H9 (cell line): Measurements from ENCODE around the gene ERMAP. TPM values are rescaled to one million over a fixed set of nuclear protein-coding genes. Genes with fewer than 3 reads are reported as not detected.

Source experiments
- DNase-seq: peaks from one replicate; pipeline ENCODE4 v3.0.0-alpha.2; 2017
- H2AFZ ChIP-seq: one replicate; pipeline ENCODE4 v1.6.1; 2013; ENCODE audit warnings: mild to moderate bottlenecking, low read length, control low read depth, moderate library complexity
- H2AK5ac ChIP-seq: 2 replicates; pipeline ENCODE4 v1.6.1; 2013; ENCODE audit warnings: low read length, control low read depth, mixed read lengths; ENCODE audit not compliant: insufficient read length
- H2BK120ac ChIP-seq: one replicate; pipeline ENCODE4 v1.6.1; 2013; ENCODE audit warnings: low read depth, mild to moderate bottlenecking, low read length, control low read depth, inconsistent platforms; ENCODE audit not compliant: poor library complexity, severe bottlenecking
- H2BK12ac ChIP-seq: 2 replicates; pipeline ENCODE4 v1.6.1; 2013; ENCODE audit warnings: low read length, control low read depth, mixed read lengths, low read depth; ENCODE audit not compliant: insufficient read length
- H2BK15ac ChIP-seq: 2 replicates; pipeline ENCODE4 v1.6.1; 2013; ENCODE audit warnings: low read depth, low read length, control low read depth
- H2BK20ac ChIP-seq: one replicate; pipeline ENCODE4 v1.6.1; 2013; ENCODE audit warnings: low read depth, mild to moderate bottlenecking, low read length, control low read depth, inconsistent platforms; ENCODE audit not compliant: poor library complexity, severe bottlenecking
- H2BK5ac ChIP-seq: 2 replicates; pipeline ENCODE4 v1.6.1; 2013; ENCODE audit warnings: low read length, control low read depth, mixed read lengths; ENCODE audit not compliant: insufficient read length
- H3K14ac ChIP-seq: 2 replicates; pipeline ENCODE4 v1.6.1; 2013; ENCODE audit warnings: low read length, control low read depth; ENCODE audit not compliant: insufficient read depth
- H3K18ac ChIP-seq: 2 replicates; pipeline ENCODE4 v1.6.1; 2013; ENCODE audit warnings: low read depth, mild to moderate bottlenecking, mixed read lengths, low read length, control low read depth; ENCODE audit not compliant: insufficient read length
- H3K23ac ChIP-seq: 2 replicates; pipeline ENCODE4 v1.6.1; 2013; ENCODE audit warnings: low read length, control low read depth, mixed read lengths, low read depth; ENCODE audit not compliant: insufficient read length
- H3K23me2 ChIP-seq: 2 replicates; pipeline ENCODE4 v1.6.1; 2013; ENCODE audit warnings: low read depth, mild to moderate bottlenecking, mixed read lengths, low read length, control low read depth; ENCODE audit not compliant: insufficient read length, poor library complexity, severe bottlenecking
- H3K27ac ChIP-seq: 2 replicates; pipeline ENCODE4 v1.5.1; 2013; ENCODE audit warnings: low read length, control low read depth, mixed read lengths, low read depth; ENCODE audit not compliant: insufficient read length
- H3K27me3 ChIP-seq: 2 replicates; pipeline ENCODE4 v1.6.1; 2013; ENCODE audit warnings: low read length, control low read depth, inconsistent platforms; ENCODE audit not compliant: insufficient read depth
- H3K4ac ChIP-seq: 2 replicates; pipeline ENCODE4 v1.6.1; 2013; ENCODE audit warnings: low read depth, mild to moderate bottlenecking, control low read depth, inconsistent platforms, low read length, moderate library complexity
- H3K4me1 ChIP-seq: 2 replicates; pipeline ENCODE4 v1.6.1; 2013; ENCODE audit warnings: low read length, control low read depth, inconsistent platforms; ENCODE audit not compliant: insufficient read depth
- H3K4me2 ChIP-seq: 2 replicates; pipeline ENCODE4 v1.6.1; 2013; ENCODE audit warnings: low read length, control low read depth, mixed read lengths; ENCODE audit not compliant: insufficient read length, insufficient read depth
- H3K56ac ChIP-seq: 2 replicates; pipeline ENCODE4 v1.6.1; 2013; ENCODE audit warnings: low read depth, mild to moderate bottlenecking, mixed read lengths, low read length, control low read depth; ENCODE audit not compliant: insufficient read length
- H3K79me1 ChIP-seq: 2 replicates; pipeline ENCODE4 v1.6.1; 2013; ENCODE audit warnings: low read depth, mild to moderate bottlenecking, moderate library complexity, low read length, control low read depth, inconsistent platforms; ENCODE audit not compliant: insufficient read depth, poor library complexity, severe bottlenecking
- H3K79me2 ChIP-seq: 2 replicates; pipeline ENCODE4 v1.6.1; 2013; ENCODE audit warnings: low read length, control low read depth, inconsistent platforms; ENCODE audit not compliant: insufficient read depth
- H3K9ac ChIP-seq: 2 replicates; pipeline ENCODE4 v1.6.1; 2013; ENCODE audit warnings: low read length, control low read depth, mixed read lengths; ENCODE audit not compliant: insufficient read length; ENCODE audit errors: extremely low read depth
- H3K9me3 ChIP-seq: one replicate; pipeline ENCODE4 v1.6.1; 2013; ENCODE audit warnings: low read depth, low read length, inconsistent platforms; ENCODE audit not compliant: control insufficient read depth
- H3T11ph ChIP-seq: one replicate; pipeline ENCODE4 v1.6.1; 2013; ENCODE audit warnings: mild to moderate bottlenecking, low read length, control low read depth, inconsistent platforms
- H4K20me1 ChIP-seq: one replicate; pipeline ENCODE4 v1.6.1; 2013; ENCODE audit not compliant: control insufficient read depth, insufficient read length, insufficient read depth
- H4K5ac ChIP-seq: 2 replicates; pipeline ENCODE4 v1.6.1; 2013; ENCODE audit warnings: low read depth, mild to moderate bottlenecking, mixed read lengths, low read length, control low read depth; ENCODE audit not compliant: insufficient read length
- H4K8ac ChIP-seq: replicated peaks from 2 replicates; pipeline ENCODE4 v1.6.1; 2013; ENCODE audit warnings: low read length, control low read depth, mixed read lengths, low read depth; ENCODE audit not compliant: insufficient read length
- H4K91ac ChIP-seq: 2 replicates; pipeline ENCODE4 v1.6.1; 2013; ENCODE audit warnings: low read depth, mild to moderate bottlenecking, moderate library complexity, mixed read lengths, low read length, control low read depth; ENCODE audit not compliant: insufficient read length
- H3K27ac Mint-ChIP-seq, 3 experiments: 2 replicates in 2 of 3; 3 replicates in 1 of 3; pipeline ENCODE4 v1.8.0; 2020 to 2021; ENCODE audit warnings: mixed read lengths in 3 of 3, mild to moderate bottlenecking in 1 of 3, moderate library complexity in 1 of 3
- H3K27me3 Mint-ChIP-seq: 2 replicates; pipeline ENCODE4 v1.8.0; 2021; ENCODE audit warnings: low read depth, mild to moderate bottlenecking, moderate library complexity, mixed read lengths
- H3K36me3 Mint-ChIP-seq, 3 experiments: 2 replicates in 2 of 3; 3 replicates in 1 of 3; pipeline ENCODE4 v1.8.0; 2020 to 2021; ENCODE audit warnings: low read depth in 3 of 3, mixed read lengths in 3 of 3; ENCODE audit not compliant: insufficient read depth in 1 of 3
- H3K4me1 Mint-ChIP-seq, 2 experiments: 2 replicates each; pipeline ENCODE4 v1.8.0; 2020; ENCODE audit warnings: mixed read lengths in 2 of 2
- H3K4me3 Mint-ChIP-seq, 2 experiments: 2 replicates in 1 of 2; 3 replicates in 1 of 2; pipeline ENCODE4 v1.8.0; 2020 to 2021; ENCODE audit warnings: mild to moderate bottlenecking in 2 of 2, mixed read lengths in 2 of 2, moderate library complexity in 1 of 2
- H3K9me3 Mint-ChIP-seq, 2 experiments: 2 replicates in 1 of 2; 3 replicates in 1 of 2; pipeline ENCODE4 v1.8.0; 2020; ENCODE audit warnings: mild to moderate bottlenecking in 2 of 2, mixed read lengths in 2 of 2, moderate library complexity in 1 of 2
- CTCF ChIP-seq: fragments of 200-600 bp; sonication (generic); conservative IDR thresholded peaks from 3 replicates; pipeline ENCODE4 v1.8.0; 2021; ENCODE audit warnings: antibody characterized with exemption, mild to moderate bottlenecking
- WGBS: extraction: QIAGEN DNeasy Blood & Tissue Kit; methylation state at CpG from one replicate; pipeline ENCODE4 v1.1.7; 2013; ENCODE audit warnings: missing lambda C conversion rate, low lambda C conversion rate, mixed read lengths; ENCODE audit not compliant: insufficient read length; ENCODE audit errors: extremely low coverage; 5-methylcytosine and 5-hydroxymethylcytosine counted together
- total RNA-seq: library from RNA; stranded (reverse); gene quantifications from 2 replicates; pipeline ENCODE4 v1.2.1, GENCODE V29; 2021

The ERMAP gene
- total RNA-seq, 1 experiment from 2014 or later = 4.5 TPM

- Histone ChIP-seq H3K79me1 (no peaks in the 10 kb centered on the region), H3K9ac (no peak overlapping the region), H3K23me2 (no peaks in the 10 kb centered on the region), H3K27me3 (no peaks in the 10 kb centered on the region), H4K8ac (no peak overlapping the region), H2BK120ac (no peak overlapping the region), H2BK12ac (no peak overlapping the region), H3K27ac (no peak overlapping the region), H3K18ac (no peak overlapping the region), H3K79me2 (no peaks in the 10 kb centered on the region), H3T11ph (no peak overlapping the region), H2AK5ac (no peak overlapping the region), H2BK5ac (no peak overlapping the region), H3K4me1 (no peaks in the 10 kb centered on the region), H4K91ac (no peak overlapping the region), H3K4ac (no peak overlapping the region), H3K23ac (no peak overlapping the region), H4K5ac (no peak overlapping the region), H2BK15ac (no peak overlapping the region), H3K9me3 (no peaks in the 10 kb centered on the region), H2AFZ (no peak overlapping the region), H4K20me1 (no peaks in the 10 kb centered on the region), H3K56ac (no peak overlapping the region), H2BK20ac (no peak overlapping the region), H3K14ac (no peak overlapping the region), H3K4me2 (no peak overlapping the region)
- TF ChIP-seq CTCF = no peak
- no CpG with 5 or more reads among the region's 6 CpGs for WGBS
- no peak for DNase-seq
- peaks cover 19 to 68% (median 62%) of the 10 kb centered on the region in 3 experiments for H3K36me3 Mint-ChIP-seq
- no peaks in the 10 kb centered on the region for H3K9me3 Mint-ChIP-seq
- no peaks in the 10 kb centered on the region for H3K27me3 Mint-ChIP-seq
- no peak overlapping the region for H3K4me3 Mint-ChIP-seq
- H3K4me1 Mint-ChIP-seq = no peaks in the 10 kb centered on the region
- no peak overlapping the region for H3K27ac Mint-ChIP-seq
Measured at GRCh38 chr1:42776502-42776901, 40.4 kb upstream of the ERMAP start.
